GM18508 (cell line): ENCODE results near the gene COG8.

Source experiments
- ATAC-seq: cut with Tn5 transposase; IDR thresholded peaks from one replicate; pipeline ENCODE4 v1.9.1; 2021; ENCODE audit warnings: moderate number of reproducible peaks; ENCODE audit not compliant: insufficient read depth, unreplicated experiment

COG8 gene

GRCh38 chr16:69349536-69349935 is 10.2 kb upstream of the COG8 start:
- no peak for ATAC-seq

DNA sequence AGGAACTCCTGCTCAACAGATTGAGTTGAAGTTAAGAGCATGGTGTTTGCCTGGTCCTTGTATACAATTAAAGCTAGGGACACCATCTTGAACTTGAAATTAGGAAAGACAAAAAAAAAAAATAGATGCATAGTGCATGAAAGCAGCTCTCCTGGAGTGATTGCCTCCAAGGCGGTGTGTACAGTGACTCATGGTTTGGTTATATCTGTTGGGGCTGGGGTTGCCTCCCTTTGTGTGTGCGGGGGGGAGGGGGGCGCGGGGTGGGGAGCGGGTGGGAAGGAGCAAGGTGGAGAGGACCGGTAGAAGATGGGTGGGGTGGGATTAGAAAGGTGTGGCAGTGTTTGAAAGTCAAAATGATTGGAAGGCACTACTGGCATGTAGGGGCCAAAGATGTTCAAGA is 8.9 kb upstream of the COG8 start:
- no peak for ATAC-seq

DNA sequence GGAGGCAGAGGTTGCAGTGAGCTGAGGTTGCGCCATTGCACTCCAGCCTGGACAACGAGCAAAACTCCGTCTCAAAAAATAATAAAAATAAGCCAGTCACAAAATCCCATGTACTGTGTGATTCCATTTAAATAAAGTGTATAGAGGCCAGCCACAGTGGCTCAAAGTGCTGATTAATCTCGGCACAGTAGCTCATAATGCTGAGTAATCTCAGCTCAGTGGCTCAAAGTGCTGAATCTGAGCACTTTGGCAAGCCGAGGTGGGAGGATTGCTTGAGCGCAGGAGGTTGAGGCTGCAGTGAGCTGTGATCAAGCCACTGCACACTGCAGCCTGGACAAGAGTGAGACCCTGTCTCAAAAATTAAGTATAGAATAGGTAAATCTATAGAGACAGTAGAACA is 7.3 kb upstream of the COG8 start:
- ATAC-seq = no peak

DNA sequence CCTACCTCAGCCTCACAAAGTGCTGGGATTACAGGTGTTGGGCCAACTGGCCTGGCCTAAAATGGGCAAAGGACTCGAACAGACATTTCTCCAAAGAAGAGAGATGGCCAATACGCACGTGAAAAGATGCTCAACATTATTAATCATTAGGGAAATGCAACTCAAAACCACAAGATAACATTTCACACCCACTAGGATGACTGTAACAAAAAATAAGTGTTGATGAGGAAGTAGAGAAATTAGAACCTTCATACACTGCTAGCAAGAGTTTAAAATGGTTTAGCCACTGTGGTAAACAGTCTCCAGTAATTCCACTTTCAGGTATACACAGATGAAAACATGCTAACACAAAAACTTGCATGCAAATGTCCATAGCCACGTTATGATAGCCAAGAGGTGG is 6.6 kb upstream of the COG8 start:
- no peak for ATAC-seq

DNA sequence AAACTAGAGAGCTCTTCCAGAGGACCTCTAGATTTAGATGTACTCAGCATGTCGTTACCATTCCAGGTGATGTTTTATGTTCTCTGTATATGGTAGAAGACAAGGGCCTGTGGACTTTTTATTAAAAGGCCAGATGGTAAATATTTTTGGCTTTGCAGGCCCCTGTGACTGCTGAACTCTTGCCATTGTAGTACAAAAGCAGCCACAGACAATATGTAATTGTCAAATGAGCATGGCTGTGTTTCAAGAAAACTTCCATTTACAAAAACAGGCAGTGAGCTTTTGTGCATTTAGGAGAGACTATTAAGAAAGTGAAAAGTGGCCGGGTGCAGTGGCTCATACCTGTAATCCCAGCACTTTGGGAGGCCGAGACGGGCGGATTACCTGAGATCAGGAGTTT is 4.8 kb upstream of the COG8 start:
- no peak for ATAC-seq

DNA sequence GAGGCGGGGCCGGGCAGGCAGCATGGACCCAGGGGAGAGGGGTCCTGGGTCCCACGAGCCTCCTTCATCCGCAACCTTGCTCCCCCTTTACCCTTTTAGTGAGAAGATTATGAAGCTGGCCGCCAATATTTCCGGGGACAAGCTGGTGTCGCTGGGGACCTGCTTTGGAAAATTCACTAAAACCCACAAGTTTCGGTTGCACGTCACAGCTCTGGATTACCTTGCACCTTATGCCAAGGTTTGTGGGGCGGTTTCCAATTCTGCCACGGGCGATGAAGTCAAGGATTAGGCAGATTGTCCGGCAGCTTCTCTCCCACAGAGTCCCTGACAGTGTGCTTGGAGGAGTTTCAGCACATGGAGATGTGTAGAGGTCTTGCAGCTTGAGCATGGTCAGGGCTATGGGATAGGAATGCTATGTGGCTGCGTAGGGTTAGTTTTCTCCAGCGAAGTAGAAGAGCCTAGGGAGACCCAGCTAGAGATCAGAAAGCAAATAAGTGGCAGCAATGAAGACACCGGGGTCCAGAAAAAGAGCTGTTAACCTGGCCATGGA is 806 bp upstream of the COG8 start:
- ATAC-seq = no peak

- ATAC-seq = no peak
Observed at GRCh38 chr16:69338557-69339288, 641 bp downstream of the COG8 start.

DNA sequence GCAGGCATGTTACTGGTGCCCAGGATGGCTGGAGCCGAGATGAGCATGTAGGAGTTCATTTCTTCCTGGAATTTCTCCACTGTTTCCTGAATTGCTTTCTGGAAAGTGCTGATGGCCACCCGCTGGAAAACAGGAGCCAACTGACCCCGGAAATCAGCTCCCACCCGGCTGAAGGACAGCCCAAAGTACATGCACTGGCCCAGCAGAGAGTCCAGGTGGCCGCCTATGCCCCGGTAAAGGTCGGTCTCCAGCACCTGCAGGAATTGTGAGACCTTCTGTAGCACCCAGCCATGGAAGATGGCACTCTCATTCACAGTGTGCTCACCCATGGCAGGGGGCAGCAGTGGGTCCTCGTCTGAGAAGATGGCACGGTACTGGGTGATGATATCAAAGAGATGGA is 4.7 kb downstream of the COG8 start:
- ATAC-seq = no peak

GRCh38 chr16:69330286-69331109 is 8.9 kb downstream of the COG8 start, which contains the start of gene PDF:
Gene PDF, minus strand, starts transcription at chr16:69330588. Its CDS starts 18 bp downstream, at chr16:69330570.
- ATAC-seq = peak; percentile 59

DNA sequence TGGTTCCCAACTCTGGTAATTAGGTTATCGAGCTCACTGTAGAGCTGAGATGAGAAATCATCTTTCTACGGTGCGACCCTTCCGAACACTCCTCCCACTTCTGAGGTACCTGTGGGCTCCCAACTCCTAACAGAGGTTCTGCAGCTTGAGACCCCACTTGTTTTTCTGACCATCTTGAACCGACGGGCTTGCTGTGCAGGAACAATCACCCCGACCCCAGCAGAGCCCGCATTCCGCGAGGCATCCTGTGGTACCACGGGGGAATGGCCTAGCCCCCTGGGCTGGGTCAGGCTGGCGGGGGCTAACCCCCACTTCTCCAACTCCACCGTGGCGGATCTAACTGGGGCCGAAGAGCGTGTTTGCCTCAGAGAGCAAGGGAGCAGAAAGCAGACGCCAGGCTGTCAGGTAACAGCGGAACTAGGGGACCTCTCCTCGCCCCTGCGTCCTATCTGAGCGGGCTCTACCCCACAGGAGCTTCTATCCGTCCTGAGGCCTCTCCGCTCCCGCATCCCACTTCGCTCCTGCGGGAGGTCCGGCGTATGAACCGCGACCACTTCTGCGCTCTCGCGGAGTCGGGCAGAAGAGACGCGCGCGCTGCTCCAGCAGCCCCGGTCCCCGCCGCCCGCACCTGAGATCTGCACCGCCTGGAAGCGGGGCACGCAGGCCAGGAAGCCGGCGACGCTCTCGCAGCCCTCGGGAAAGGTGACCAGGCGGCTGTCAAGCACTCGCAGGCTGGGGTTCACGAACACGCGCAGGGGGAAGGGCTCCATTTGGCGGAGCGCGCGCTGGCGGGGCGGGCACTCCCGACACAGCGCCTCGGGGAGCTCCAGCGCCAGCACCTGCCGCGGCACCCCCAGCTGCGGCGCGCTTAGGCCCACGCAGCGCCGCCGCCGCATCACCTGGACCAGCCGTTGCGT is 9.7 kb downstream of the COG8 start:
- peak; percentile 5 for ATAC-seq

GRCh38 chr16:69328854-69329316 is 10.5 kb downstream of the COG8 start:
- no peak for ATAC-seq

GRCh38 chr16:69327585-69328310 is 11.6 kb downstream of the COG8 start:
- ATAC-seq = no peak

GRCh38 chr16:69326172-69326873 is 13.0 kb downstream of the COG8 start:
- ATAC-seq = no peak

GRCh38 chr16:69325784-69326171 is 13.6 kb downstream of the COG8 start:
- no peak for ATAC-seq

DNA sequence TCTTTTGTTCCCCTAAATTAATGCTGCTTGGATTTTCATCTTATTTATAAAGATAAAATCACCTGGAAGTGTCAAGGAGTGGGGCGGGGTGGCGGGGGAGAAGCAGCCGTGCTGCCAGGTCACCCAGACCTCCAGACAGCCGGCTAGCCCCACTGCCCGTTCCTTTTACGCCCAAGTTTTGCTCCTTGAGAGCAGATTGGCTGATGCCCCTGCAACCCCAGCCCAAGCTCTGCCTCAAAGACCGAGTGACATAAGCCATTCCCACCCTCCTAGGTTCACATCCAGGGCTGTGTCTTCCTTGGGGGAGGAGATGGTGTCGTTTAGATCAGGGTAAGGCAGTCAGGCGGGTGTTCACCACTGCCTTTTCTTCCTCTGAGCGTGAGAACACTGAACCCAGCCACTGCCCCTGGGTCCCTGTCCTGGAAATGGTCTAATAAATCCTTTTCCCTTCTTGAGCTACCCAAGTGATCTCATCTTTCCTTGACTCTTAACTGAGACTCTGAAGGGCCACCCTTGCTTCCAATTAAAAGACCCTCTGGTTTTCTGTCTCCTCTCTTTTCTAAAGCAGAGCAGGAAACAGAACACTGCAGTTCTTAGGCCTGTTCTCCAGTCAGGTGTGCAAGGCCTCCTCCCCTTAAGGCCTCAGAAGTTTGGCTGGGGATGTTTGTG is 14.6 kb downstream of the COG8 start:
- no peak for ATAC-seq

DNA sequence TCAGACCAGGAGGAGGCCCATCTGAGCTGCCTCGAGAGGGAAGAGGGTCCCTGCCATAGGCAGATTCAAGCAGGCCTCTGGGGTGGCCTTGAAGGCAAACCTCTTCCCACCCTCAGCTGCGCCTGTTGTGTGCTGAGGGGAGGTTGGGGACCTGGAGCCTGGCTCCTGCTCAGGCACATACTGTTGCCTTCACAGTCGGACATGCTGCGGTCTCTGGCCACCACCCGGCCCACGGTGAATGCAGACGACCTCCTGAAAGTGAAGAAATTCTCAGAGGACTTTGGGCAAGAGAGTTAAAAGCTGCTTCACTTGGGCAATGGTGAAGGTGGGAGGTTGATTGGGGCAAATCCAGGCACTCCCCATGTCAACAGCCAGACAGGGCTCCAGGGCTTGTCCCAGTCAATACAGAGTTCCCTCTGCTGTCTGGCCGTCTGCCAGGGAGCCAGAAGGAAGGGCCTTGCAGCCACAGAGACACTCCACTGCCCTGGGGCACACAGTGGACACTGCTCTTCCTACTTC is 15.3 kb downstream of the COG8 start:
- ATAC-seq = no peak

- ATAC-seq = no peak
Observed at GRCh38 chr16:69323415-69323814, 15.9 kb downstream of the COG8 start.

DNA sequence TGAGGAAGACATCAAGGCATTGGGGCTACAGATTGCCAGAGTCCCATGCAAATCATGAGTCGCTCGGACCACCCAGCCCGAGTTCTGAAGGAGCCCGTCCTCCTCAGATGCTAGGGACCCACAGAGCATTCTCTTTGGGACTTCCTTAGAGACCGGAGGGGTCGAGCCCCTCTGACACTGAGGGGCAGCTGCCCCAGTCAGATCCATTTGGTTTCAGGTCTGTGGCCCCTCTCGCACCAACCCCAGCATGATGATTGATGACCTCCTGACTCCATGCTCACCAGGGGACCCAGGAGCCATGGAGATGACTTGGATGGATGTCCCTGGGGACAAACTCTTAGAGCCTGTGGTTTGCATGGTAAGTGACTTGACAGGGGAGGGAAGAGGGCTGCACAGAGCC is 17.0 kb downstream of the COG8 start:
- ATAC-seq = no peak
